Hepatocyte (in vitro differentiated cells): Measurements from ENCODE around the gene PADI4. TPM values are rescaled to one million over a fixed set of nuclear protein-coding genes. Genes with fewer than 3 reads are reported as not detected.

Experiments used
- DNase-seq: peaks from one replicate; pipeline ENCODE4 v3.0.0-alpha.2; 2016; ENCODE audit warnings: low spot score
- H2AFZ ChIP-seq: fragments of 200-600 bp; sonication (generic); 2 replicates; pipeline ENCODE4 v1.6.0; 2016; ENCODE audit warnings: antibody characterized with exemption, mild to moderate bottlenecking
- H3K27ac ChIP-seq: fragments of 200-600 bp; sonication (generic); 2 replicates; pipeline ENCODE4 v1.5.1; 2016; ENCODE audit warnings: mild to moderate bottlenecking
- H3K27me3 ChIP-seq: fragments of 200-600 bp; sonication (generic); 2 replicates; pipeline ENCODE4 v1.6.1; 2016
- H3K36me3 ChIP-seq: fragments of 200-600 bp; sonication (generic); replicated peaks from 2 replicates; pipeline ENCODE4 v1.5.1; 2016; ENCODE audit warnings: low read depth; ENCODE audit not compliant: insufficient read depth
- H3K4me1 ChIP-seq: fragments of 200-600 bp; sonication (generic); 2 replicates; pipeline ENCODE4 v1.5.1; 2016; ENCODE audit warnings: mild to moderate bottlenecking, moderate library complexity; ENCODE audit not compliant: insufficient read depth
- H3K4me2 ChIP-seq: fragments of 200-600 bp; sonication (generic); 2 replicates; pipeline ENCODE4 v1.6.0; 2016
- H3K4me3 ChIP-seq: fragments of 200-600 bp; sonication (generic); 2 replicates; pipeline ENCODE4 v1.5.1; 2016; ENCODE audit warnings: mild to moderate bottlenecking
- H3K79me2 ChIP-seq: fragments of 200-600 bp; sonication (generic); 2 replicates; pipeline ENCODE4 v1.6.0; 2017; ENCODE audit warnings: mild to moderate bottlenecking
- H3K9me2 ChIP-seq: fragments of 200-600 bp; sonication (generic); replicated peaks from 2 replicates; pipeline ENCODE4 v1.6.0; 2017; ENCODE audit warnings: mild to moderate bottlenecking; ENCODE audit not compliant: insufficient read depth
- H3K9me3 ChIP-seq: fragments of 200-600 bp; sonication (generic); 2 replicates; pipeline ENCODE4 v1.5.1; 2016; ENCODE audit warnings: low read depth, mild to moderate bottlenecking
- H4K20me1 ChIP-seq: fragments of 200-600 bp; sonication (generic); 2 replicates; pipeline ENCODE4 v1.6.0; 2016; ENCODE audit warnings: mild to moderate bottlenecking; ENCODE audit not compliant: insufficient read depth, poor library complexity, severe bottlenecking
- EZH2 ChIP-seq: fragments of 200-600 bp; sonication (generic); IDR thresholded peaks from 2 replicates; pipeline ENCODE4 v1.6.1; 2016; ENCODE audit warnings: antibody characterized with exemption, mild to moderate bottlenecking, borderline replicate concordance
- EZH2phosphoT487 ChIP-seq: fragments of 200-600 bp; sonication (generic); IDR thresholded peaks from one replicate; pipeline ENCODE4 v1.6.1; 2018; ENCODE audit warnings: antibody characterized with exemption, mild to moderate bottlenecking, low read depth, moderate library complexity; ENCODE audit not compliant: unreplicated experiment, severe bottlenecking
- WGBS: methylation state at CpG from one replicate; pipeline ENCODE4 v1.1.6; 2016; ENCODE audit warnings: low lambda C conversion rate; ENCODE audit errors: missing lambda C conversion rate; 5-methylcytosine and 5-hydroxymethylcytosine counted together
- polyA plus RNA-seq: library from polyadenylated mRNA; unstranded; fragments of >200 nt; fragmentation: Nextera tagmentation; extraction: Ambion mirVana; gene quantifications from 2 replicates; pipeline ENCODE4 v1.2.1, GENCODE V29; 2016
- total RNA-seq: library from RNA; depleted of rRNA; stranded (reverse); fragments of >200 nt; gene quantifications from 2 replicates; pipeline ENCODE4 v1.2.3, GENCODE V29; 2014
- TF ChIP-seq, protein P1 (sequence below): fragments of 200-600 bp; sonication (generic); IDR thresholded peaks from 2 replicates; pipeline ENCODE4 v1.5.1; 2016; ENCODE audit warnings: antibody characterized with exemption, mild to moderate bottlenecking; ENCODE audit not compliant: poor library complexity

Gene PADI4
- total and polyA plus RNA-seq, 2 experiments from 2014 or later, result not detected

DNA sequence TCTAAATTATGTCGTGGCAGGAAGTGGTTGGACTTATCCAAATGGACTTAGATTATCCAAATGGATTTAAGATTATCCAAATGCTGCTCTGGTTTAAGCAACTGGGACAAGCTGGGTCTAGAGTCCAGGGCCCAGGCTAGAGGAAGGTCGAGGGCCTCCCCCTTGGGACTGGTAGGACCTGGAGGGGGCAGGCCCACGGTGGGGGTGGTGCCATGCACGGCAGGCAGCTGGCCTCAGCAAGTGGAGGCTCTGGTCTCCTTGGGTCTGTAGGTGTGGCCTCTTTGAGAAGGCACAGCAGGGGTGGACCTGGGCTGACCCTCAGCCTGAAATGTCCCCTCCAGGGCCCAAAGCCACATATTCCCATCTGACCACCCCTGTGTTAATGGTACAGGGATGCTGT is 93.8 kb downstream of the PADI4 start:
- no peaks in the 10 kb centered on the region for H3K36me3 ChIP-seq
- H3K27me3 ChIP-seq, result no peaks in the 10 kb centered on the region
- H3K9me3 ChIP-seq, result no peaks in the 10 kb centered on the region
- 50% methylated on average over 4 of the region's 4 CpGs for WGBS
- no peaks in the 10 kb centered on the region for H3K79me2 ChIP-seq
- no peaks in the 10 kb centered on the region for H3K4me1 ChIP-seq
- no peak for TF ChIP-seq EZH2
- TF ChIP-seq EZH2phosphoT487, result no peak
- TF ChIP-seq, protein P1, sequence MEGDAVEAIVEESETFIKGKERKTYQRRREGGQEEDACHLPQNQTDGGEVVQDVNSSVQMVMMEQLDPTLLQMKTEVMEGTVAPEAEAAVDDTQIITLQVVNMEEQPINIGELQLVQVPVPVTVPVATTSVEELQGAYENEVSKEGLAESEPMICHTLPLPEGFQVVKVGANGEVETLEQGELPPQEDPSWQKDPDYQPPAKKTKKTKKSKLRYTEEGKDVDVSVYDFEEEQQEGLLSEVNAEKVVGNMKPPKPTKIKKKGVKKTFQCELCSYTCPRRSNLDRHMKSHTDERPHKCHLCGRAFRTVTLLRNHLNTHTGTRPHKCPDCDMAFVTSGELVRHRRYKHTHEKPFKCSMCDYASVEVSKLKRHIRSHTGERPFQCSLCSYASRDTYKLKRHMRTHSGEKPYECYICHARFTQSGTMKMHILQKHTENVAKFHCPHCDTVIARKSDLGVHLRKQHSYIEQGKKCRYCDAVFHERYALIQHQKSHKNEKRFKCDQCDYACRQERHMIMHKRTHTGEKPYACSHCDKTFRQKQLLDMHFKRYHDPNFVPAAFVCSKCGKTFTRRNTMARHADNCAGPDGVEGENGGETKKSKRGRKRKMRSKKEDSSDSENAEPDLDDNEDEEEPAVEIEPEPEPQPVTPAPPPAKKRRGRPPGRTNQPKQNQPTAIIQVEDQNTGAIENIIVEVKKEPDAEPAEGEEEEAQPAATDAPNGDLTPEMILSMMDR, result no peak
- H3K4me3 ChIP-seq, result no peak overlapping the region
- no peak overlapping the region for H3K4me2 ChIP-seq
- H3K27ac ChIP-seq, result no peak overlapping the region
- no peaks in the 10 kb centered on the region for H4K20me1 ChIP-seq
- H2AFZ ChIP-seq, result no peak overlapping the region
- H3K9me2 ChIP-seq, result no peaks in the 10 kb centered on the region
- no peak for DNase-seq

DNA sequence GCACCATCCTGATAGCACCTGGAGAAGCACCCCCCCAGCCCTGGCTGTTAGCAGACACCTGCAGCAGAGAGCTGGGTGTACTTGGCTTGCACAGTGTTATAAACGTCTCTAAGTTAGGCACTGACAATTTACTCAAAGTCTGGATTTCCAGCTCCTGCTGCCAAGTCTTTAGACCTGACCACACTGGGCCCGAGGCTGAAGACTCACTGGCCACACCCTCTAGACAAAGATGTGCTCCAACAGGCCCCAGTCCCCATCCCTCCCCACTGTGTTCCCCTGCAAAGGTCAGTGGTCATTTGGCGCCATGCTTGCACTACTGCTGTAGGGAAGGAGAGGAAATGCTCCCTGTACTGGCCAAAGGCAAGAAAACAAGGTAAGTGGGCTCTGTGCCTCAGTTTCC is 95.1 kb downstream of the PADI4 start:
- DNase-seq, result no peak
- Histone ChIP-seq H3K4me2 (no peak overlapping the region), H3K9me3 (no peaks in the 10 kb centered on the region), H4K20me1 (no peaks in the 10 kb centered on the region), H3K4me3 (no peak overlapping the region), H3K79me2 (no peaks in the 10 kb centered on the region), H3K4me1 (no peaks in the 10 kb centered on the region), H3K36me3 (no peaks in the 10 kb centered on the region), H2AFZ (no peak overlapping the region), H3K9me2 (no peaks in the 10 kb centered on the region), H3K27ac (no peak overlapping the region), H3K27me3 (no peaks in the 10 kb centered on the region)
- TF ChIP-seq EZH2, result no peak
- no peak for TF ChIP-seq EZH2phosphoT487
- TF ChIP-seq, protein P1, result no peak
- 68% methylated on average over 3 of the region's 3 CpGs for WGBS

DNA sequence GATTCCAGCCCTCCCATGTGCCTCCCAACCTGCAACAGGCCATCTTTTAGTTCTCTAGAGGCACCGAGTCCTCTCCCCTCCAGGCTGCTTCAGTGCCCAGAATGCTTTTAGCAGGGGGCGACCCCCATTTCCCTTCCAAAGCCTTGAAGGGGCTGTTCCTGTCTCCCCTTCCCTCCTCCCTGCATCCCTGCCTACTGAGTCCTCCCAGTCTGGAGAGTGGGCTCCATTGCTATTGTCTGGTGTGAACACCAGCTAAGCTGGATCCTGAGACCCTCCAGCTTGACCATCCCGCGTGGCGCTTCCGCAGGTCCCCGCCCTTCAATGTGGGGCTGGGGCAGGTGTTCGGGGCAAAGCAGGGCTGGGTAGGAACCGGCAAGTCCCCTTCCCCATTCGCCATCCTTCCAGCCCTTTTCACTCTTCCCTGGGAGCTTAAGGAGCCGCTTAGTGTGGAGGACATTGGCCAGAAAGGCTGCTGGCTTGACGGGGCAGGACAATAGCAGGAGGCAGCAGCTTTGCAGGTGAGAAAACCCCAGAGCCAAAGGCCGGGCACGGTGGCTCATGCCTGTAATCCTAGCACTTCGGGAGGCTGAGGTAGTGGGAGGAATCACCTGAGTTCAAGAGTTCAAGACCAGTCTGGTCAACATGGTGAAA is 96.2 kb downstream of the PADI4 start:
- no peaks in the 10 kb centered on the region for H3K79me2 ChIP-seq
- no peaks in the 10 kb centered on the region for H3K27me3 ChIP-seq
- no peak overlapping the region for H3K4me3 ChIP-seq
- no peaks in the 10 kb centered on the region for H3K4me1 ChIP-seq
- H4K20me1 ChIP-seq, result no peaks in the 10 kb centered on the region
- no peaks in the 10 kb centered on the region for H3K9me3 ChIP-seq
- 69% methylated on average over 15 of the region's 15 CpGs for WGBS
- no peak overlapping the region for H3K4me2 ChIP-seq
- H3K36me3 ChIP-seq, result no peaks in the 10 kb centered on the region
- DNase-seq, result no peak
- H2AFZ ChIP-seq, result no peak overlapping the region
- no peaks in the 10 kb centered on the region for H3K9me2 ChIP-seq
- no peak overlapping the region for H3K27ac ChIP-seq
- TF ChIP-seq EZH2phosphoT487 (no peak), EZH2 (no peak)
- TF ChIP-seq, protein P1, result no peak

DNA sequence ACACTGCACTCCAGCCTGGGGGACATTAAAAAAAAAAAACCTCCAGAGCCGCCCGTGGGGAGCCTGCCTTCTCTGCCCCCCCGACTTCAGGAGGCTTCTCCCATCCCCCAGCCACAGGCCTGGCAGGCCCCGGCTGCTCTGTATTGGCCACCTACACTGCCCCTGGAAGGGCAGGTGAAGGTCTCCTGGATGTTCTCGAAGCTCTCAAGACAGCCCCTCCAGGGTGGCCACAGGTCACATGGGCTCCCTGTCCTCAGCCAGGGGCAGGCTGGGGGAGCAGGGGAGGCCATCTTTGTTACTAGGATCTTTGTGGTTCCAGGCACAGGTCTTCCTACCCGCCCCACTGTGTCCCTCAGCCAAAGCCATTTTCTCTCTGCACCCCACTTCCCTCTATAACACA is 96.8 kb downstream of the PADI4 start:
- H3K79me2 ChIP-seq, result no peaks in the 10 kb centered on the region
- H3K4me1 ChIP-seq, result no peaks in the 10 kb centered on the region
- H4K20me1 ChIP-seq, result no peaks in the 10 kb centered on the region
- H2AFZ ChIP-seq, result no peak overlapping the region
- no peaks in the 10 kb centered on the region for H3K36me3 ChIP-seq
- no peaks in the 10 kb centered on the region for H3K9me2 ChIP-seq
- H3K4me2 ChIP-seq, result no peak overlapping the region
- TF ChIP-seq EZH2 (no peak), EZH2phosphoT487 (no peak)
- TF ChIP-seq, protein P1, result no peak
- H3K9me3 ChIP-seq, result no peaks in the 10 kb centered on the region
- no peak for DNase-seq
- H3K27ac ChIP-seq, result no peak overlapping the region
- WGBS, result 80% methylated on average over 6 of the region's 6 CpGs
- H3K4me3 ChIP-seq, result no peak overlapping the region
- no peaks in the 10 kb centered on the region for H3K27me3 ChIP-seq
